Esophagus squamous epithelium (tissue), 5 donors: ENCODE data around the gene CLEC2A. TPM values are rescaled to one million over a fixed set of nuclear protein-coding genes. Genes with fewer than 3 reads are reported as not detected.

Experiments used
- DNase-seq: peaks from one replicate; lab custom pipeline; 2025; lab: John Stamatoyannopoulos, UW
- H3K27ac ChIP-seq, 4 donors: fragments of 200-600 bp; sonication (generic); one replicate each; pipeline ENCODE4 v1.5.1; 2016 to 2019; ENCODE audit warnings: mild to moderate bottlenecking in 1 of 4
- H3K27me3 ChIP-seq, 4 donors: fragments of 200-600 bp; sonication (generic); 1 replicate in 3 of 4; 2 replicates in 1 of 4; pipeline versions ENCODE4 v1.5.1 to v1.6.0; 2017 to 2021; ENCODE audit warnings: antibody characterized with exemption in 1 of 4
- H3K36me3 ChIP-seq, 3 donors: fragments of 200-600 bp; sonication (generic); one replicate each; pipeline ENCODE4 v1.5.1; 2016 to 2019
- H3K4me1 ChIP-seq, 3 donors: fragments of 200-600 bp; sonication (generic); one replicate each; pipeline ENCODE4 v1.5.1; 2017 to 2019
- H3K4me3 ChIP-seq, 4 donors: fragments of 200-600 bp; sonication (generic); 1 replicate in 3 of 4; 2 replicates in 1 of 4; pipeline ENCODE4 v1.5.1; 2016 to 2019; ENCODE audit warnings: mild to moderate bottlenecking in 2 of 4, moderate library complexity in 1 of 4
- H3K9me3 ChIP-seq, 3 donors: fragments of 200-600 bp; sonication (generic); one replicate each; pipeline ENCODE4 v1.5.1; 2016 to 2019
- POLR2A ChIP-seq, 4 donors: fragments of 450-650 bp; IDR thresholded peaks; one replicate each; pipeline ENCODE4 v1.6.1; 2017; ENCODE audit warnings: antibody characterized with exemption in 4 of 4, mild to moderate bottlenecking in 4 of 4, moderate library complexity in 3 of 4
- WGBS, 2 donors: methylation state at CpG; one replicate each; pipeline ENCODE4 v1.1.5; 2018; 5-methylcytosine and 5-hydroxymethylcytosine counted together
- intact Hi-C: fragments of 100-400 bp; cut with DNase I; formaldehyde crosslinking; loops from one replicate; pipeline ENCODE4 v1.15.0; 2022
- total RNA-seq, 4 donors: library from RNA; depleted of rRNA; stranded (reverse); fragments of >200 nt; gene quantifications; one replicate each; pipeline ENCODE4 v1.1.0, GENCODE V29; 2016
- TF ChIP-seq, protein P1 (sequence below), 6 experiments: fragments of 450-650 bp in 4 of 6; fragments of 200-600 bp in 2 of 6; sonication (generic) in 2 of 6; IDR thresholded peaks; one replicate each; pipeline ENCODE4 v1.5.1; 2016 to 2019; ENCODE audit warnings: antibody characterized with exemption in 6 of 6, mild to moderate bottlenecking in 4 of 6, moderate library complexity in 4 of 6
- donor health status: DM: yes; HTN: yes; CAD: no.

The CLEC2A gene
- total RNA-seq, 4 donors from 2014 or later, result not detected

DNA sequence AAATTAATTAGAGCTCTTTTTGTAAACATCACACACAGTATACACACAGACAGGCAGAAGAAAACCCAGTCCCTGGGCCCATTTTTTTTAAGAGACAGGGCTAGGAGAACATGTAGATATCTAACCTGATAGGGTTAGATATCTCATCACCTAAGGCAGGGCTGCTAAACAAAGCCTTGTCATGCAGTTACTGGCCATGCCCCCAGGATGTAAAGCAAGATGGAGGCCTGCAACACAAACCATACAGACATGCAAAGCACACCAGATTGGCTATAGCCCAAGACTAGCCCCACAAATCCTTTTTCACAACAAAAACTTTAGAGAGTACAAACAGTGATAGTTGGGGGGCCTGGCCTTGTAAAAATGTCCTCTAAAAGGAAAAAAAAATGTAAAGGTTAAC is 20.5 kb downstream of the CLEC2A start:
- Histone ChIP-seq H3K9me3 (peaks cover 0 to 42% (median 31%) of the 10 kb centered on the region in 3 donors), H3K27ac (no peak overlapping the region), H3K27me3 (no peaks in the 10 kb centered on the region), H3K36me3 (no peaks in the 10 kb centered on the region), H3K4me3 (no peak overlapping the region), H3K4me1 (peaks cover 0 to 6% (median 0%) of the 10 kb centered on the region in 3 donors)
- intact Hi-C loops, result no loop called here
- TF ChIP-seq POLR2A (IDR thresholded peaks at IDR 0.05), result no peak
- TF ChIP-seq, protein P1, sequence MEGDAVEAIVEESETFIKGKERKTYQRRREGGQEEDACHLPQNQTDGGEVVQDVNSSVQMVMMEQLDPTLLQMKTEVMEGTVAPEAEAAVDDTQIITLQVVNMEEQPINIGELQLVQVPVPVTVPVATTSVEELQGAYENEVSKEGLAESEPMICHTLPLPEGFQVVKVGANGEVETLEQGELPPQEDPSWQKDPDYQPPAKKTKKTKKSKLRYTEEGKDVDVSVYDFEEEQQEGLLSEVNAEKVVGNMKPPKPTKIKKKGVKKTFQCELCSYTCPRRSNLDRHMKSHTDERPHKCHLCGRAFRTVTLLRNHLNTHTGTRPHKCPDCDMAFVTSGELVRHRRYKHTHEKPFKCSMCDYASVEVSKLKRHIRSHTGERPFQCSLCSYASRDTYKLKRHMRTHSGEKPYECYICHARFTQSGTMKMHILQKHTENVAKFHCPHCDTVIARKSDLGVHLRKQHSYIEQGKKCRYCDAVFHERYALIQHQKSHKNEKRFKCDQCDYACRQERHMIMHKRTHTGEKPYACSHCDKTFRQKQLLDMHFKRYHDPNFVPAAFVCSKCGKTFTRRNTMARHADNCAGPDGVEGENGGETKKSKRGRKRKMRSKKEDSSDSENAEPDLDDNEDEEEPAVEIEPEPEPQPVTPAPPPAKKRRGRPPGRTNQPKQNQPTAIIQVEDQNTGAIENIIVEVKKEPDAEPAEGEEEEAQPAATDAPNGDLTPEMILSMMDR (IDR thresholded peaks at IDR 0.05), result no peak
- DNase-seq, result no peak

DNA sequence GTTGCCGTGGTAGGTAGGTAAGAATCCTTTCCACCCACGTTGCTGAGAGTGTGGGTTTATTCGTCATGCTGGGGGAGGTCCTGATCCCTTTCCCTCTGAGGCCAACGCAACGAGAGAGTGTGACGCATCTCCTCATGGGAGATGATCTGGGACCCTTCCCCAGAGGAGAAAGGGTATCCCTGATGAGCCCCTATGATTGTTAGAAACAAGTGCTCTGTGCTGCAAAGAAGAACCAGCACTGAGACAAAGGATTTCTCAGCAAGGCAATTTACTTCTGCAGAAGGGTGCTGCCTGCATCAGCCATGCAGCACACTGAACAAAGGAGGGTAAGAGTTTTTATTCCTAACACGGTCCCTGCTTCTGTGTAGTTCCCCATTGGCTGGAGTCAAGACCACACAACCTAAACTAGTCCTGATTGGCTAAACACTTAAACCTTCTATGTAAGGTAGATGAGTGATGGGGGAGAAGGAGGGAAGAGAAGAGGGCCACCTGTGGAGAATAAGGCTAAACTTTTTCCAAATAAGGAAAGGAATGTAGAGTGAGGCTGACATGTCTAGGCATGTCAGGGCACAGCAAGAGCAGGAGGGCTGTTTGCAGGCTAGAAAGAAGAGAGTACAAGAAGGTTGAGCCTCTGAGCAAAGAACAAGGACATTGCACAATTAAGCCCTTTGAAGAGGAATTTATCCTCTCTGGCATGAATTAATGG is 21.3 kb downstream of the CLEC2A start:
- H3K27ac ChIP-seq, result no peak overlapping the region
- H3K27me3 ChIP-seq, result no peaks in the 10 kb centered on the region
- intact Hi-C loops, result no loop called here
- peaks cover 0 to 14% (median 5%) of the 10 kb centered on the region in 3 donors for H3K4me1 ChIP-seq
- peaks cover 0 to 42% (median 31%) of the 10 kb centered on the region in 3 donors for H3K9me3 ChIP-seq
- H3K4me3 ChIP-seq, result no peak overlapping the region
- DNase-seq, result no peak
- 63 to 67% methylated on average over 3 to 7 of the region's 7 CpGs for WGBS, 2 donors
- no peaks in the 10 kb centered on the region for H3K36me3 ChIP-seq
- no peak for TF ChIP-seq POLR2A (IDR thresholded peaks at IDR 0.05)
- TF ChIP-seq, protein P1 (IDR thresholded peaks at IDR 0.05), result no peak

DNA sequence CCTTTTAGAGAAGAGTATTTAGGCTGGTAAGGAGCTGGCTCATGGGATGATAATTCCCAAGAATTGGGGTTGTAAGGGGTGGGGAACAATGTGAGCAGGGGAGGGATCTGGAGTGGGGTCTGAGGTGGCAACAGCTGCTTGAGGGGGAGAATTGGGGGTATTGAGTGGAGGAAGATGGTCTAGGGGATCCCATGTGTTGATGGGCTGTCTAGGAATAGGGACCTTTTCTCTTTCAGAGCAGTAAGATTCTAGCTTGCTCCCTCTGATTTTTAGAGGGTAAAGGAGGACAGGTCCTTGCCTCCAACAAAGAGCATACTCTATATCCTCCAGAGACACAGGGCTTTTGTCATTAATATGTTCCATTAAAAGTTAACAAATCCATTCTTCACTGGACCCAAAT is 22.4 kb downstream of the CLEC2A start:
- Histone ChIP-seq H3K9me3 (peaks cover 0 to 42% (median 31%) of the 10 kb centered on the region in 3 donors), H3K4me3 (no peak overlapping the region), H3K36me3 (no peaks in the 10 kb centered on the region), H3K4me1 (peaks cover 0 to 14% (median 5%) of the 10 kb centered on the region in 3 donors), H3K27me3 (no peaks in the 10 kb centered on the region), H3K27ac (no peak overlapping the region)
- TF ChIP-seq, protein P1 (IDR thresholded peaks at IDR 0.05), result no peak
- TF ChIP-seq POLR2A (IDR thresholded peaks at IDR 0.05), result no peak
- intact Hi-C loops, result no loop called here
- DNase-seq, result no peak

DNA sequence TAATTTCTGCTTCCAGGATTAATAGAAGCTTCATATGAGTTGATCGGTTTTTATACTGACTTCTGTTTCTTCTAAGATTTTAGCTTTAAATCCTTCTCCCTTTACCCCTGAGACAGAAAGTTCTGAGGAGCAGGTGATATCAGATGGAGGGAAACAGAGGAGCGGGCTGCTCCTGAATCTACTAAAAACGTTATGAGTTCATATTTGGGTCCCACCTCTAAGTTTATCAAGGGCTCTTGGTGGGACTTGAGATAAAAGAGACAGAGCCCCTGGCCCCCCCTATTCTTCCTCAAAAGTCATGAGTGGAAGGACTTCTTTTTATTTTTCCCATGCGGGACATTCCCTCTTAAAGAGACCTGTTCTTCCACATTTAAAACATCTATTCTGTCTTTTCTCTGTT is 23.8 kb downstream of the CLEC2A start:
- 96 to 97% methylated on average over 4 of the region's 4 CpGs for WGBS, 2 donors
- DNase-seq, result no peak
- Histone ChIP-seq H3K36me3 (no peaks in the 10 kb centered on the region), H3K9me3 (peaks cover 0 to 42% (median 31%) of the 10 kb centered on the region in 3 donors), H3K27ac (no peak overlapping the region), H3K4me1 (peaks cover 0 to 14% (median 5%) of the 10 kb centered on the region in 3 donors), H3K27me3 (no peaks in the 10 kb centered on the region), H3K4me3 (no peak overlapping the region)
- intact Hi-C loops, result no loop called here
- TF ChIP-seq, protein P1 (IDR thresholded peaks at IDR 0.05), result no peak
- no peak for TF ChIP-seq POLR2A (IDR thresholded peaks at IDR 0.05)

DNA sequence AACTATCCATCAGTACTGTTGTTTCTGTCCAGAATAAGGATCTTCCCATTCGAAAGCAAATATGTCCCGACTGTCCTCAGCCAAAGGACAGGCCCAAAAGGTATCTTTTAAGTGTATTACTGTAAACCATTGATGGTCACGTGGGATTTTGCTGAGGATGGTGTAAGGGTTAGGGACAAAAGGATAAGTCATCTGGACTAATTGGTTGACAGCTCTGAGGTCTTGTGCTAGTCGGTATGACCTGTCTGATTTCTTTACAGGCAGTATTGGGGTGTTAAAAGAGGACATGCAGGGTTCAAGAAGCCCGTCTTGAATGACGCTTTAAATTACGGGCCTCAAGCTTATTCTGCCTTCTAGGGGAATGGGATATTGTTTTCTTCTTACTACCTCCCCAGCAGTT is 24.4 kb downstream of the CLEC2A start:
- Histone ChIP-seq H3K36me3 (no peaks in the 10 kb centered on the region), H3K9me3 (peaks cover 0 to 47% (median 35%) of the 10 kb centered on the region in 3 donors), H3K4me3 (no peak overlapping the region), H3K4me1 (peaks cover 0 to 14% (median 5%) of the 10 kb centered on the region in 3 donors), H3K27me3 (no peaks in the 10 kb centered on the region), H3K27ac (no peak overlapping the region)
- no peak for TF ChIP-seq POLR2A (IDR thresholded peaks at IDR 0.05)
- TF ChIP-seq, protein P1 (IDR thresholded peaks at IDR 0.05), result no peak
- DNase-seq, result no peak
- intact Hi-C loops, result no loop called here
- WGBS, 2 donors, result 86 to 92% methylated on average over 7 of the region's 7 CpGs
